Fibroblast of skin of right biceps (primary cell): ENCODE measurements around the gene TNNC2.
A peak's percentile ranks its signal among the peaks of the same experiment; 100 is the strongest.
"Not testable (repeated sequence)": the region's sequence is repeated elsewhere in the genome, so short reads cannot be mapped to it uniquely, and the experiment has no call there.

ENCODE experiments used
- DNase-seq: peaks from one replicate; pipeline ENCODE4 v3.0.0-alpha.2; 2013

TNNC2 gene

GRCh38 chr20:45818239-45818638 is 8.9 kb downstream of the TNNC2 start:
- no peak for DNase-seq

GRCh38 chr20:45817376-45818194 is 9.5 kb downstream of the TNNC2 start:
- peak; percentile 78 for DNase-seq

GRCh38 chr20:45816951-45817350 is 10.2 kb downstream of the TNNC2 start:
- no peak for DNase-seq

GRCh38 chr20:45814314-45814713 is 12.8 kb downstream of the TNNC2 start:
- DNase-seq, result no peak

- DNase-seq, result no peak
Observed at GRCh38 chr20:45813489-45813888, 13.6 kb downstream of the TNNC2 start.

GRCh38 chr20:45813006-45813340 is 14.1 kb downstream of the TNNC2 start:
- no peak for DNase-seq

GRCh38 chr20:45812157-45813005 is 14.7 kb downstream of the TNNC2 start, which contains the start of gene UBE2C:
Gene UBE2C (plus strand): TSS chr20:45812644. CDS start chr20:45812696, 52 bp downstream.
- peak; percentile 100 for DNase-seq

GRCh38 chr20:45810191-45810970 is 16.7 kb downstream of the TNNC2 start:
- no peak for DNase-seq

- no peak for DNase-seq
Observed at GRCh38 chr20:45801851-45802250, 25.3 kb downstream of the TNNC2 start.

- DNase-seq, result peak; percentile 43
Observed at GRCh38 chr20:45798935-45799642, 28.0 kb downstream of the TNNC2 start.

- not testable (repeated sequence) for DNase-seq
Observed at GRCh38 chr20:45797955-45798354, 29.2 kb downstream of the TNNC2 start.

GRCh38 chr20:45797510-45797909 is 29.6 kb downstream of the TNNC2 start:
- DNase-seq, result not testable (repeated sequence)

- no peak for DNase-seq
Observed at GRCh38 chr20:45796337-45797065, 30.6 kb downstream of the TNNC2 start.

- no peak for DNase-seq
Observed at GRCh38 chr20:45792317-45793118, 34.6 kb downstream of the TNNC2 start.

- no peak for DNase-seq
Observed at GRCh38 chr20:45788351-45788750, 38.8 kb downstream of the TNNC2 start.

GRCh38 chr20:45783656-45784294 is 43.3 kb downstream of the TNNC2 start:
- no peak for DNase-seq

GRCh38 chr20:45782890-45783289 is 44.2 kb downstream of the TNNC2 start:
- DNase-seq, result no peak

- DNase-seq, result peak; percentile 92
Observed at GRCh38 chr20:45781391-45781931, 45.7 kb downstream of the TNNC2 start.

GRCh38 chr20:45780159-45780558 is 47.0 kb downstream of the TNNC2 start:
- no peak for DNase-seq
